NT2/D1 (cell line): ENCODE data around the gene ZNF710.

Experiments
- DNase-seq: peaks from one replicate; pipeline ENCODE4 v3.0.0-alpha.2; 2011; ENCODE audit warnings: low read depth, low spot score
- H3K27me3 ChIP-seq: 2 replicates; pipeline ENCODE4 v1.6.0; 2011; ENCODE audit warnings: mild to moderate bottlenecking; ENCODE audit not compliant: insufficient read length, insufficient read depth
- H3K36me3 ChIP-seq: 2 replicates; pipeline ENCODE4 v1.6.1; 2011; ENCODE audit warnings: mild to moderate bottlenecking, low read length, mixed read lengths; ENCODE audit not compliant: insufficient read depth, insufficient read length
- H3K4me1 ChIP-seq: 2 replicates; pipeline ENCODE4 v1.5.1; 2011; ENCODE audit not compliant: insufficient read depth, insufficient read length
- H3K4me3 ChIP-seq: 2 replicates; pipeline ENCODE4 v1.5.1; 2011; ENCODE audit warnings: low read depth; ENCODE audit not compliant: insufficient read length
- H3K9ac ChIP-seq: 2 replicates; pipeline ENCODE4 v1.6.0; 2011; ENCODE audit warnings: low read depth; ENCODE audit not compliant: insufficient read length
- H3K9me3 ChIP-seq: 2 replicates; pipeline ENCODE4 v1.5.1; 2011; ENCODE audit warnings: mild to moderate bottlenecking, low read length; ENCODE audit not compliant: insufficient read depth
- SUZ12 ChIP-seq: IDR thresholded peaks from 2 replicates; pipeline ENCODE4 v1.6.1; 2011; ENCODE audit not compliant: insufficient read length, insufficient read depth; ENCODE audit errors: extremely low read depth
- YY1 ChIP-seq: IDR thresholded peaks from 2 replicates; pipeline ENCODE4 v1.6.1; 2011; ENCODE audit not compliant: insufficient read length, insufficient read depth
- ZNF274 ChIP-seq: IDR thresholded peaks from 2 replicates; pipeline ENCODE4 v1.6.1; 2011; ENCODE audit warnings: mild to moderate bottlenecking, low read depth, low read length

ZNF710 gene

GRCh38 chr15:90058775-90059174 lies 57.7 kb downstream of the ZNF710 start:
- no peaks in the 10 kb centered on the region for H3K36me3 ChIP-seq
- H3K4me3 ChIP-seq = no peak overlapping the region
- peaks cover 37% of the 10 kb centered on the region for H3K4me1 ChIP-seq
- no peak for DNase-seq
- no peak for TF ChIP-seq ZNF274
- TF ChIP-seq SUZ12 = no peak
- TF ChIP-seq YY1 = no peak
- peaks cover 3% of the 10 kb centered on the region; the same call in 1 of the 2 replicates for H3K9me3 ChIP-seq
- H3K9ac ChIP-seq = no peak overlapping the region
- H3K27me3 ChIP-seq = no peaks in the 10 kb centered on the region

- Histone ChIP-seq H3K9ac (peak overlapping the region; percentile 74), H3K4me1 (peaks cover 40% of the 10 kb centered on the region), H3K27me3 (no peaks in the 10 kb centered on the region), H3K4me3 (no peak overlapping the region), H3K9me3 (peaks cover 3% of the 10 kb centered on the region; the same call in 1 of the 2 replicates), H3K36me3 (no peaks in the 10 kb centered on the region)
- TF ChIP-seq YY1 (no peak), SUZ12 (no peak), ZNF274 (no peak)
- no peak for DNase-seq
Measured at GRCh38 chr15:90059208-90059985, 58.3 kb downstream of the ZNF710 start.

GRCh38 chr15:90060797-90061196 lies 59.7 kb downstream of the ZNF710 start:
- TF ChIP-seq ZNF274 (no peak), SUZ12 (no peak), YY1 (no peak)
- Histone ChIP-seq H3K4me1 (peaks cover 42% of the 10 kb centered on the region), H3K9me3 (peaks cover 3% of the 10 kb centered on the region; the same call in 1 of the 2 replicates), H3K27me3 (no peaks in the 10 kb centered on the region), H3K9ac (no peak overlapping the region), H3K36me3 (no peaks in the 10 kb centered on the region), H3K4me3 (no peak overlapping the region)
- no peak for DNase-seq

- Histone ChIP-seq H3K36me3 (peaks cover 3% of the 10 kb centered on the region), H3K9me3 (peaks cover 3% of the 10 kb centered on the region; the same call in 1 of the 2 replicates), H3K4me1 (peaks cover 39% of the 10 kb centered on the region), H3K9ac (peak overlapping the region; percentile 14), H3K4me3 (no peak overlapping the region), H3K27me3 (no peaks in the 10 kb centered on the region)
- TF ChIP-seq YY1 (no peak), SUZ12 (no peak), ZNF274 (no peak)
- peak; percentile 90 for DNase-seq
Measured at GRCh38 chr15:90062023-90062442, 60.9 kb downstream of the ZNF710 start.

- Histone ChIP-seq H3K4me1 (peaks cover 35% of the 10 kb centered on the region), H3K27me3 (no peaks in the 10 kb centered on the region), H3K36me3 (peaks cover 7% of the 10 kb centered on the region), H3K9me3 (peaks cover 3% of the 10 kb centered on the region; the same call in 1 of the 2 replicates), H3K9ac (peak overlapping the region; percentile 14), H3K4me3 (no peak overlapping the region)
- no peak for TF ChIP-seq YY1
- no peak for TF ChIP-seq ZNF274
- no peak for DNase-seq
Measured at GRCh38 chr15:90062462-90062932, 61.4 kb downstream of the ZNF710 start.

- Histone ChIP-seq H3K9ac (peak overlapping the region; percentile 47), H3K4me1 (peaks cover 35% of the 10 kb centered on the region)
- no peak for TF ChIP-seq SUZ12
- TF ChIP-seq YY1 = no peak
- no peak for TF ChIP-seq ZNF274
Measured at GRCh38 chr15:90062973-90063769, 62.0 kb downstream of the ZNF710 start.

GRCh38 chr15:90063770-90064247 lies 62.7 kb downstream of the ZNF710 start:
- DNase-seq = no peak
- H3K4me1 ChIP-seq = peaks cover 35% of the 10 kb centered on the region
- H3K4me3 ChIP-seq = no peak overlapping the region
- H3K36me3 ChIP-seq = peaks cover 17% of the 10 kb centered on the region
- peaks cover 3% of the 10 kb centered on the region; the same call in 1 of the 2 replicates for H3K9me3 ChIP-seq
- TF ChIP-seq ZNF274 (no peak), YY1 (no peak)
- peak overlapping the region; percentile 47 for H3K9ac ChIP-seq
- no peaks in the 10 kb centered on the region for H3K27me3 ChIP-seq

More at GRCh38 chr15:90062973-90063769, 62.0 kb downstream of the ZNF710 start:
- peaks cover 14% of the 10 kb centered on the region for H3K36me3 ChIP-seq
- peaks cover 3% of the 10 kb centered on the region; the same call in 1 of the 2 replicates for H3K9me3 ChIP-seq
- no peaks in the 10 kb centered on the region for H3K27me3 ChIP-seq
- DNase-seq = no peak
- H3K4me3 ChIP-seq = no peak overlapping the region
